Activated CD8-positive, alpha-beta memory T cell treated with anti-CD3 and anti-CD28 coated beads, Interleukin-2, amount 50 U/mL, for 48 hours (primary cell): ENCODE data around the gene C6orf89.

Experiments used
- DNase-seq: peaks from one replicate; pipeline ENCODE4 v3.0.0-alpha.2; 2020

Gene C6orf89

GRCh38 chr6:36970892-36971842 is 85.4 kb downstream of the C6orf89 start:
- DNase-seq, result no peak

GRCh38 chr6:36971921-36972673 is 86.3 kb downstream of the C6orf89 start:
- DNase-seq, result no peak

- no peak for DNase-seq
Measured at GRCh38 chr6:36973190-36973589, 87.4 kb downstream of the C6orf89 start.

GRCh38 chr6:36973647-36974046 is 87.9 kb downstream of the C6orf89 start:
- no peak for DNase-seq

GRCh38 chr6:36975231-36976006 is 89.7 kb downstream of the C6orf89 start:
- DNase-seq, result no peak

- DNase-seq, result no peak
Measured at GRCh38 chr6:36976007-36976264, 90.2 kb downstream of the C6orf89 start.

GRCh38 chr6:36976509-36976908 is 90.8 kb downstream of the C6orf89 start:
- no peak for DNase-seq

GRCh38 chr6:36976931-36977330 is 91.2 kb downstream of the C6orf89 start:
- DNase-seq, result no peak

GRCh38 chr6:36977470-36977941 is 91.8 kb downstream of the C6orf89 start:
- no peak for DNase-seq
